ENCODE measurements around the gene NEK10.
"Not testable (repeated sequence)": the region's sequence is repeated elsewhere in the genome, so short reads cannot be mapped to it uniquely, and the experiment has no call there.

The NEK10 gene

GRCh38 chr3:27368831-27369607 is at the start of gene NEK10:
Gene NEK10, minus strand, starts transcription at chr3:27369383. Its CDS starts 16,501 bp downstream, at chr3:27352882.
- peak; percentile 79 to 91 for DNase-seq
- intact Hi-C loops (cut with DNase I; ENCODE audit: low total_unique reads), result no loop called here
- peak within 1 kb of the TSS; percentile 58 to 65 for H3K4me3 ChIP-seq
- no peaks in the 10 kb centered on the region for H3K27me3 ChIP-seq
- no peaks in the 10 kb centered on the region for H3K9me3 ChIP-seq
- H3K27ac ChIP-seq, result no peak within 1 kb of the TSS
- H3K36me3 ChIP-seq, result no peaks in the 10 kb centered on the region
- peaks cover 0 to 8% (median 0%) of the 10 kb centered on the region in 4 donors for H3K4me1 ChIP-seq
- TF ChIP-seq CTCF (IDR thresholded peaks at IDR 0.05), result no peak

- Histone ChIP-seq H3K4me1 (no peaks in the 10 kb centered on the region), H3K27me3 (no peaks in the 10 kb centered on the region), H3K27ac (no peak overlapping the region), H3K4me3 (no peak overlapping the region), H3K9me3 (no peaks in the 10 kb centered on the region), H3K36me3 (peaks cover 36 to 41% (median 40%) of the 10 kb centered on the region in 3 donors)
- intact Hi-C loops (cut with DNase I; ENCODE audit: low total_unique reads), result no loop called here
- no peak for DNase-seq
- TF ChIP-seq CTCF (IDR thresholded peaks at IDR 0.05), result no peak
These were observed 46.0 kb upstream of the NEK10 start for GRCh38 chr3:27415202-27415601.

- no peak for TF ChIP-seq CTCF (IDR thresholded peaks at IDR 0.05)
- intact Hi-C loops (cut with DNase I; ENCODE audit: low total_unique reads), result no loop called here
- H3K9me3 ChIP-seq, result no peaks in the 10 kb centered on the region
- no peak overlapping the region for H3K4me3 ChIP-seq
- H3K36me3 ChIP-seq, result peaks cover 33 to 55% (median 53%) of the 10 kb centered on the region in 3 donors
- H3K27me3 ChIP-seq, result no peaks in the 10 kb centered on the region
- H3K4me1 ChIP-seq, result no peaks in the 10 kb centered on the region
- DNase-seq, result no peak
- H3K27ac ChIP-seq, result no peak overlapping the region
These were observed 23.9 kb upstream of the NEK10 start for GRCh38 chr3:27392950-27393679.

GRCh38 chr3:27392414-27392813 is 23.2 kb upstream of the NEK10 start:
- H3K4me1 ChIP-seq; DNase-seq; H3K27me3 ChIP-seq; H3K4me3 ChIP-seq; intact Hi-C loops (cut with DNase I; ENCODE audit: low total_unique reads); H3K9me3 ChIP-seq; H3K27ac ChIP-seq: not testable (repeated sequence)
- H3K36me3 ChIP-seq, result peaks cover 27 to 55% (median 50%) of the 10 kb centered on the region in 3 donors

GRCh38 chr3:27391796-27392195 is 22.6 kb upstream of the NEK10 start:
- H3K36me3 ChIP-seq, result peaks cover 21 to 52% (median 44%) of the 10 kb centered on the region in 3 donors
- TF ChIP-seq CTCF (IDR thresholded peaks at IDR 0.05), result no peak
- intact Hi-C loops (cut with DNase I; ENCODE audit: low total_unique reads), result no loop called here
- H3K9me3 ChIP-seq, result no peaks in the 10 kb centered on the region
- no peak overlapping the region for H3K4me3 ChIP-seq
- H3K27me3 ChIP-seq, result no peaks in the 10 kb centered on the region
- H3K27ac ChIP-seq, result no peak overlapping the region
- no peak for DNase-seq
- H3K4me1 ChIP-seq, result no peaks in the 10 kb centered on the region

- TF ChIP-seq CTCF (IDR thresholded peaks at IDR 0.05), result no peak
- Histone ChIP-seq H3K27me3 (no peaks in the 10 kb centered on the region), H3K4me1 (no peaks in the 10 kb centered on the region), H3K27ac (no peak overlapping the region), H3K36me3 (peaks cover 32 to 53% (median 52%) of the 10 kb centered on the region in 3 donors), H3K4me3 (no peak overlapping the region), H3K9me3 (no peaks in the 10 kb centered on the region)
- no peak for DNase-seq
- intact Hi-C loops (cut with DNase I; ENCODE audit: low total_unique reads), result no loop called here
These were observed 18.4 kb upstream of the NEK10 start for GRCh38 chr3:27387625-27388024.

All from tibial artery (tissue), 4 donors.